GM12874 (cell line): ENCODE measurements around the gene LRRC49.

Experiments used
- CTCF ChIP-seq: IDR thresholded peaks from 2 replicates; pipeline ENCODE4 v1.5.1; 2011; ENCODE audit warnings: low read depth, mild to moderate bottlenecking, control low read depth, low read length, moderate library complexity; ENCODE audit not compliant: insufficient read depth

LRRC49 gene

GRCh38 chr15:71066983-71067382 lies 174.4 kb downstream of the LRRC49 start:
- TF ChIP-seq CTCF: no peak

- TF ChIP-seq CTCF: no peak
Measured at GRCh38 chr15:71069693-71070092, 177.1 kb downstream of the LRRC49 start.

GRCh38 chr15:71071529-71071928 lies 178.9 kb downstream of the LRRC49 start:
- no peak for TF ChIP-seq CTCF

GRCh38 chr15:71072423-71072822 lies 179.8 kb downstream of the LRRC49 start:
- TF ChIP-seq CTCF: no peak

- no peak for TF ChIP-seq CTCF
Measured at GRCh38 chr15:71078506-71079207, 186.0 kb downstream of the LRRC49 start.

GRCh38 chr15:71079208-71080044 lies 186.8 kb downstream of the LRRC49 start:
- no peak for TF ChIP-seq CTCF

GRCh38 chr15:71080166-71080565 lies 187.5 kb downstream of the LRRC49 start:
- no peak for TF ChIP-seq CTCF
